Prostate gland (tissue), 2 donors: ENCODE data around the gene SLC44A2. TPM values are rescaled to one million over a fixed set of nuclear protein-coding genes. Genes with fewer than 3 reads are reported as not detected.
"Not testable (repeated sequence)": the region's sequence is repeated elsewhere in the genome, so short reads cannot be mapped to it uniquely, and the experiment has no call there.

Experiments
- DNase-seq: peaks from one replicate; pipeline ENCODE4 v3.0.0-alpha.2; 2019; ENCODE audit warnings: low spot score
- H3K27ac ChIP-seq, 2 donors: fragments of 200-600 bp; sonication (generic); 2 replicates each; pipeline ENCODE4 v1.5.1; 2017 to 2019
- H3K27me3 ChIP-seq: fragments of 200-600 bp; sonication (generic); replicated peaks from 2 replicates; pipeline ENCODE4 v1.5.1; 2019; ENCODE audit not compliant: insufficient read depth
- H3K36me3 ChIP-seq, 2 donors: fragments of 200-600 bp; sonication (generic); 1 replicate in 1 of 2; 2 replicates in 1 of 2; pipeline versions ENCODE4 v1.5.1 to v1.8.1; 2017 to 2019
- H3K4me1 ChIP-seq: fragments of 200-600 bp; sonication (generic); replicated peaks from 2 replicates; pipeline ENCODE4 v1.5.1; 2019
- H3K4me3 ChIP-seq, 2 donors: fragments of 200-600 bp; sonication (generic); 2 replicates each; pipeline ENCODE4 v1.5.1; 2017 to 2019
- H3K9me3 ChIP-seq: fragments of 200-600 bp; sonication (generic); 2 replicates; pipeline ENCODE4 v1.5.1; 2017
- CTCF ChIP-seq, 4 experiments: fragments of 200-600 bp in 2 of 4; fragments of 450-650 bp in 2 of 4; sonication (generic) in 2 of 4; IDR thresholded peaks; 1 replicate in 3 of 4; 2 replicates in 1 of 4; pipeline ENCODE4 v1.5.1; 2016 to 2019; ENCODE audit warnings: antibody characterized with exemption in 4 of 4, mild to moderate bottlenecking in 2 of 4, moderate library complexity in 2 of 4
- POLR2A ChIP-seq: fragments of 450-650 bp; IDR thresholded peaks from one replicate; pipeline ENCODE4 v1.6.1; 2016; ENCODE audit warnings: antibody characterized with exemption, mild to moderate bottlenecking
- POLR2AphosphoS5 ChIP-seq: sonication (generic); formaldehyde crosslinking; IDR thresholded peaks from one replicate; pipeline ENCODE4 v1.6.1; 2017; ENCODE audit warnings: antibody characterized with exemption
- WGBS: methylation state at CpG from one replicate; pipeline ENCODE4 v1.1.5; 2018; 5-methylcytosine and 5-hydroxymethylcytosine counted together
- intact Hi-C: fragments of 100-400 bp; cut with DNase I; formaldehyde crosslinking; loops from one replicate; pipeline ENCODE4 v1.14.2; 2022
- total RNA-seq, 2 donors: library from RNA; depleted of rRNA; stranded (reverse); fragments of >200 nt; gene quantifications; one replicate each; pipeline ENCODE4 v1.1.0, GENCODE V29; 2016

The SLC44A2 gene
- total RNA-seq, 2 donors from 2014 or later, result 91.1 to 402 TPM

GRCh38 chr19:10661946-10662345 is 36.6 kb downstream of the SLC44A2 start:
- Histone ChIP-seq H3K4me3 (no peak overlapping the region), H3K36me3 (no peaks in the 10 kb centered on the region), H3K27me3 (no peaks in the 10 kb centered on the region), H3K9me3 (no peaks in the 10 kb centered on the region), H3K4me1 (no peaks in the 10 kb centered on the region), H3K27ac (no peak overlapping the region)
- DNase-seq, result no peak
- TF ChIP-seq CTCF (IDR thresholded peaks at IDR 0.05) (no peak), POLR2AphosphoS5 (no peak), POLR2A (no peak)
- 81% methylated on average over 1 of the region's 1 CpG for WGBS
- intact Hi-C loops, result no loop called here

- 39% methylated on average over 14 of the region's 14 CpGs for WGBS
- DNase-seq, result no peak
- no peaks in the 10 kb centered on the region for H3K27me3 ChIP-seq
- H3K27ac ChIP-seq, result no peak overlapping the region
- TF ChIP-seq CTCF (IDR thresholded peaks at IDR 0.05), result no peak
- no peak for TF ChIP-seq POLR2A
- no peak for TF ChIP-seq POLR2AphosphoS5
- no peak overlapping the region for H3K4me3 ChIP-seq
- H3K9me3 ChIP-seq, result no peaks in the 10 kb centered on the region
- intact Hi-C loops, result no loop called here
- H3K4me1 ChIP-seq, result no peaks in the 10 kb centered on the region
- H3K36me3 ChIP-seq, result no peaks in the 10 kb centered on the region
Measured at GRCh38 chr19:10662384-10663251, 37.3 kb downstream of the SLC44A2 start.

GRCh38 chr19:10663252-10663563 is 37.9 kb downstream of the SLC44A2 start:
- H3K4me1 ChIP-seq, H3K9me3 ChIP-seq, H3K27me3 ChIP-seq, H3K36me3 ChIP-seq, H3K4me3 ChIP-seq, H3K27ac ChIP-seq, intact Hi-C loops, DNase-seq: not testable (repeated sequence)
- 80% methylated on average over 16 of the region's 16 CpGs for WGBS

GRCh38 chr19:10667867-10668266 is 42.5 kb downstream of the SLC44A2 start:
- Histone ChIP-seq H3K9me3 (no peaks in the 10 kb centered on the region), H3K36me3 (no peaks in the 10 kb centered on the region), H3K27me3 (no peaks in the 10 kb centered on the region), H3K4me1 (peaks cover 10% of the 10 kb centered on the region), H3K4me3 (no peak overlapping the region), H3K27ac (no peak overlapping the region)
- intact Hi-C loops, result no loop called here
- DNase-seq, result no peak
- no peak for TF ChIP-seq POLR2AphosphoS5
- TF ChIP-seq POLR2A, result no peak
- no peak for TF ChIP-seq CTCF (IDR thresholded peaks at IDR 0.05)
- WGBS, result 80% methylated on average over 6 of the region's 6 CpGs

GRCh38 chr19:10669246-10669645 is 43.9 kb downstream of the SLC44A2 start:
- Histone ChIP-seq H3K27me3 (no peaks in the 10 kb centered on the region), H3K4me3 (no peak overlapping the region), H3K9me3 (no peaks in the 10 kb centered on the region), H3K4me1 (peaks cover 10% of the 10 kb centered on the region), H3K36me3 (no peaks in the 10 kb centered on the region), H3K27ac (no peak overlapping the region)
- DNase-seq, result no peak
- TF ChIP-seq CTCF (IDR thresholded peaks at IDR 0.05) (no peak), POLR2AphosphoS5 (no peak), POLR2A (no peak)
- intact Hi-C loops, result no loop called here
- 35% methylated on average over 6 of the region's 6 CpGs for WGBS
